Activated CD8-positive, alpha-beta memory T cell treated with anti-CD3 and anti-CD28 coated beads for 24 hours (primary cell): ENCODE measurements around the gene FNDC8.
A peak's percentile ranks its signal among the peaks of the same experiment; 100 is the strongest.
"Not testable (repeated sequence)": the region's sequence is repeated elsewhere in the genome, so short reads cannot be mapped to it uniquely, and the experiment has no call there.

Source experiments
- DNase-seq: peaks from one replicate; pipeline ENCODE4 v3.0.0-alpha.2; 2020

FNDC8 gene

GRCh38 chr17:35097776-35098175 is 23.6 kb upstream of the FNDC8 start:
- no peak for DNase-seq

- no peak for DNase-seq
These were observed 21.5 kb upstream of the FNDC8 start for GRCh38 chr17:35099908-35100307.

DNA sequence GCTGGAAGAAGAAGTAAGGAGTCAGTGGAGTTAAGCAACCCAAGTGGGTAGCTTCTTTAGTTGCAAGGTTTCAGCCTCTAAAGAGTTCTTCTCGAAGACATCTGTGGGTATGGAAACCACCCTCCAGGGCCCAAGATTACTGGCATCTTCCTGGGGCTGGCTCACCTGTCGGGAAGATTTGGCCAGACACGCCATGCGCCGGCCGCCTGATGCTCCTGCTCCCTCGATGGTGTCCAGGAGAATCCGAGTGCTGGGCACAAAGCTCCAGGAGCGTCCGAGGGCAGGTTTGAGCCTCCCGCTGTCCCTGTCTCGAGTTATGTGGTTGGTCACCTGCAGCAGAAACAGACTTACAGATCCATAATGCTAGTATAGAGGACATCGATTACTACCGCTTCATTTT is 20.4 kb upstream of the FNDC8 start:
- no peak for DNase-seq

- DNase-seq = no peak
These were observed 19.7 kb upstream of the FNDC8 start for GRCh38 chr17:35101725-35102124.

DNA sequence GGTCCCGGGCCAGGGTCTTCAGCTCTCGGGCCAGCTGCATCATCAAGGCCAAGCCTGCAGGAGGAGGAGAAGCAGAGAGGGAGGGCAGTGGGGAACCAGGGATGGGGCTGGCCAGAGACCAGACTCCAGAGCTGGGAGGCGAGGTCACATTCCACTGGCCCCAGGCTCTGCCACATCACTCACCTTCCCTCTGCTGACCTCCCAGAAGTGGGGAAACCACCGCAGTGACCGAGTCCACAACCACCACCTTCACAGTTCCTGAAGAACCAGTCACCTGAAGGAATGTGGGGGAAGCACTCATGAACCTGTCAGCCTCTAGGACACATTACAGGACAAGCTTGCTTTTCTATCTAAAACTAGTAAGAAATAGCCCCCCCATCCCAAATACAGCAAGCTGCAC is 18.1 kb upstream of the FNDC8 start:
- DNase-seq = no peak

DNA sequence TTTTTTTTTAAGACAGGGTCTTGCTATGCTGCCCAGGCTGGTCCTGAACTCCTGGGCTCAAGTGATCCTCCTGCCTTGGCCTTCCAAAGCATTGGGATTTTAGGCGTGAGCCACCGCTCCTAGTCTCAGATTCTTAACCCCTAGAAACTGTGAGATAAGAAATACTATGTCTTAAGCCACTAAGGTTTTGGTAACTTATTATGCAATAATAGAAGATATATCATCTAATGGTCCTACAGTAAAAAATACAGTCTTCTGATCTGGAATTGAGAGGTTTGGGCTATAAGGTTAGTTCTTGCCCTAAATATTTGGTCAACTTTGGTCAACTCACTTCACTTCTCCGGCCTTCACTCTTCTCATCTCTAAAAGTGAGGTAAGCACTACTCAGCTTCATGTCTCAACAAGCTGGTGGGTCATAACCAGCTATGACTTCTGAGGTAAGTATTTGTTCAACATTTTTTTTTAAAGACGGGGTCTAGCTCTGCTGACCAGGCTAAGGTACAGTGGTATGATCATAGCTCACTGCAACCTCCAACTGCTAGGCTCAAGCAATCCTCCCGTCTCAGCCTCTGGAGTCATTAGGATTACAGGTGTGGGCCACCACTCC is 16.5 kb upstream of the FNDC8 start:
- no peak for DNase-seq

- DNase-seq = not testable (repeated sequence)
These were observed 10.6 kb upstream of the FNDC8 start for GRCh38 chr17:35110791-35111190.

DNA sequence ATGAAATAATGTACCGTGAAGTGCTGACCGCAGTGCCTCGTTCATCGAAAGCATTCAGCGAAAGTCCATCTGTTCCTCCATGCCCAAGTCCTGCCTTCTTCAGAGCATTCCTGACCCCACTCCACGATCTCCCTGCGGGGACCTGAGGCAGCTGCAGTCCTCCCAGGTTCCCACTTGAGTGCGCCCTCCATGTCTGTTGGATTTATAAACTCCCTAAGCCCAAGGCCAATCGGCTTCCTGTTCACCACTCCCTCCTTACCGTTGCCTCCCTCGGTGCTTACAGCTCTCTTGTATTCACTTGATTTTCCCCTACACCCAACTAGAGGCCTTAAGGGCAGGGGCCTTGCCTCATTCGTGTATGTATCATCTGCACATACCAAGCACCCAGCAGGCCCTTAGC is 4.6 kb upstream of the FNDC8 start:
- no peak for DNase-seq

- DNase-seq = no peak
These were observed 3.4 kb upstream of the FNDC8 start for GRCh38 chr17:35117984-35118383.

GRCh38 chr17:35119370-35120165 is 1.8 kb upstream of the FNDC8 start, which contains the start of gene RAD51D:
RAD51D (minus strand) TSS chr17:35119860; CDS start chr17:35119613, 247 bp downstream.
- peak; percentile 92 for DNase-seq

DNA sequence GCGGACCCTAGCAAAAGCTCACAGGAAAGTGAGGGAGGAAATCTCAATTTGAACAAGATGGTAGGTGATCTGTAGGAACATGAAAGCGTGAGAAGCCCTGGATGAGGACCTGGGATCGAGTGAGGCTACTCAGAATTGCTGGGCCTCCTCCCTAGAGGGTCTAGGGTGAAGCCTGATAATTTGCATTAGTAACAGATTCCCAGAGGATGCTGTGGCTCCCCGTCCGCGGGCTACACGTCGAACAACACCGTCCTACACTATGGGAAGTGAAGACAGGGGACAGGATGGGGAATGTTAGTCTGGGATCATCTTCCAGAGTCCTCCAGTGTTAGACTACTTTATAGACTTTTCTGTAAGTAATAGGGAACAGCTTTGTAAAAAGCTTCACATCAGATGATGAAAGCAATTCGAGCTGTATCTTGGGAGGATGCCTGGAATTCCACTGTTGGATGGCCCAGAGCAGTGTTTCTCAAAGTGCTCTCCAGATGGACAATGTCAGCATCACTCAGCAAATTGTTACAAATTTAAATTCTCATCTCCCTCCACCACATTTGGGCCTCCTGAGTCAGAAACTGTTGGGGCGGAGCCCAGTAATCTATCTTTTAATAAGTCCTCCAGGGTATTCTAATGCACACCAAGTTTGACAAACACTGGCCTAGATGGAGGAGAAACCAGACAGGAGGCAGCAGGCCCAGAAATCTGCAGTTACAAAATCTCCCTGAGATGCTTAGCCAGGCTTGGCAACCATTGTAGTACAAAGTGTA is 6.5 kb downstream of the FNDC8 start:
- no peak for DNase-seq

GRCh38 chr17:35129154-35129972 is 7.9 kb downstream of the FNDC8 start:
- no peak for DNase-seq

GRCh38 chr17:35129973-35130351 is 8.5 kb downstream of the FNDC8 start:
- no peak for DNase-seq

DNA sequence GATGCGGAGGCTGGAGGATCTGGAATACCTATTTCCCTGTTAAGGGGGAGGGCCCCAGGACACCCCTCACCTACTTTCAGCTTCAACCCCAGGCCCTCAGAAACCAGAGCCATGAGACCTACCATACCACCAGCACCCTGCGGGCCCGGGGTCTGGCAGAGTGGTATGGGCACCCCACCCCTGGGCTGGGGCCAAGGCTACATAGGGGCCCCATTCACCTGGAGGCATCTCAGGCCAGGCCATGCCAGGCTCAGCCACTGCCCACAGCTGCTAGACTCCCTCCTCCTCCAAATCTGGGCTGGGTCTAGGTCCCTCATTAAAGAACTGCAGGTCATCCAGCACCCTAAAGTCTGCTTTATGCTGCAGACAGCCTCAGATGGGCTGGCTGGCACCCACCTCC is 9.0 kb downstream of the FNDC8 start:
- DNase-seq = no peak

- DNase-seq = no peak
These were observed 10.7 kb downstream of the FNDC8 start for GRCh38 chr17:35132099-35132498.

GRCh38 chr17:35132816-35133550 is 11.6 kb downstream of the FNDC8 start:
- DNase-seq = no peak

DNA sequence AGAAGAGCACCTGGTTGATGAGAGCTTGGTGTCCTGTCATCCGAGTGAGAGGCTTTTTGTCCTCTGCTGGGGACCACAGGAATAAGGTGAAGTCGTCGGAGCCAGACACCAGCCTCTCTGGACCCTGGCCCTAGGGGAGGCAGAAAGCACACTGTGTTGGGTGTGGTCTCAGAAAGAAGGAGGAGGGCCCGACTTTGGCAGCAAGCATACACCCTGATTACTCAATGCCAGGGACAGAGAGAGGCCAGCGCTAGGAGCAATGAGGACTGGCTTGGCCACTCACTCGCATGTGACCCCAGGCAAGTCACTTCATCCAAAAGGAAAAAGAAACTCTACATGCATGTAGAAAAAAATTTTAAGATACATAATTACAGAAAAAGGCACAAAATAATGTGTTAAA is 13.9 kb downstream of the FNDC8 start:
- DNase-seq = no peak

- no peak for DNase-seq
These were observed 16.8 kb downstream of the FNDC8 start for GRCh38 chr17:35138218-35138617.

- DNase-seq = peak; percentile 97
These were observed 20.5 kb downstream of the FNDC8 start, which contains the start of gene NLE1 for GRCh38 chr17:35141681-35142466. NLE1 (minus strand) TSS chr17:35142303; CDS start chr17:35142275, 28 bp downstream.

DNA sequence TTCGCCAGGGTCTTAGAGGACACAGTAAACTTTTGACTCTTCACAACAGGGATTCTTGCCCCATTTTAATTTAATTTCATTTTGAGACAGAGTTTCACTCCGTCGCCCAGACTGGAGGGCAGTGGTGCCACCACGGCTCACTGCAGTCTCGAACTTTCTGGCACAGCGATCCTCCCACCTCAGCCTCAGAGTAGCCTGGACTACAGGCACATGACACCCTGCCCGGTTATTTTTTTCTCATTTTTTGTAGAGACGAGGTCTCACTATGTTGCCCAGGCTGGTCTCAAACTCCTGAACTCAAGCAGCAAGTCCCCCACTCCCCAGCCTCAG is 21.0 kb downstream of the FNDC8 start:
- DNase-seq = no peak

- no peak for DNase-seq
These were observed 23.4 kb downstream of the FNDC8 start for GRCh38 chr17:35144840-35145239.
